Measurements from ENCODE around the gene ANKRD34A. TPM values are rescaled to one million over a fixed set of nuclear protein-coding genes. Genes with fewer than 3 reads are reported as not detected.

Gene ANKRD34A
- under 0.01 TPM for total RNA-seq

DNA sequence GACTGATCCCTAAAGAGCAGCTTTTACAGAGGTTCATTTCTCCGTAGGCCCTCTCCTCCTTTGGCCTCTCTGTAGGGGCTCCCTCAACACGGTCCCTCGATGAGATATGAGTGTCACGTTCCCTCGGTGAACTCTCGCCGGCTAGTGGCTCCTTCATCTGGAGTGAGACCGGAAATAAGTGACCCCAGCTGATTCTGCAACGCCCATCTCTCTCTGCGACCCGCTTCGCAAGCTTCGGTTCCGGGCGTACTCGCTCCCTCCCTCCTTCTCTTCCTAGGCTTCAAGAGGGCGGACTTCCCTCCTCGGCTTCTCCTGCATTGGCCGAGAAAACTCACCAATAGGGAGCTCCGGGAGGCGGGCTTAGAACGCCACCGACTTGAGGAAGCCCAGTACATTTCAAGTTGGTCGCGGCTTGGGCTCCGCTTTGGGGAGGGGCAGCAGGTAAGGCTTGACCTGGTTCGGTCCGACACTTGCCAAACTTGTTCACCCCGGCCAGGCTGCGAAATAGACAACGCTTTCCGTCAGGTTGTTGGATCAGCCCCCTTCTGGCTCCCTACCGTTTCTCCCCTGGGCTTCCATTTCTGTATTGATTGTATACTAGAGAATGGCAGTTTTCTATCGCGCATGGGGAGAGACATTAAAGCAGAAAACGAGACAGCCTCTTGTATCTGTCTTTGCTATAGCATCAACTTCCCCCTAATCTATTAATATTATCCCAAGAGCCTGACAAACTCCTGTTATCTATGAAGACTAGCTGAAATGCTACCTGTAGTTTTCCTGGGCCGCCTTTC lies at the start of gene ANKRD34A, which contains the start of gene POLR3GL:
Gene ANKRD34A (minus strand): TSS at position 248 of the 791 bp plus-strand sequence. CDS start 2,816 bp downstream, outside the sequence.
Gene POLR3GL (plus strand): TSS at position 363 of the 791 bp plus-strand sequence. CDS start 10,176 bp downstream, outside the sequence.
- Histone ChIP-seq H3K4me1 (ENCODE audit: control insufficient read depth in 3 of 3, insufficient read depth in 3 of 3, low read length in 3 of 3) (peaks cover 44 to 48% (median 45%) of the 10 kb centered on the region in 3 donors), H3K9ac (ENCODE audit: low read depth in 1 of 3, low read length in 3 of 3) (peak within 1 kb of the TSS; percentile 85 to 96 (median 94))

GRCh38 chr1:146013559-146013922 lies 49.2 kb upstream of the ANKRD34A start:
- Histone ChIP-seq H3K4me3 (ENCODE audit: low read length in 3 of 3) (no peak overlapping the region), H3K27ac (ENCODE audit: low read depth, low read length) (no peak overlapping the region), H3K4me1 (ENCODE audit: control insufficient read depth in 3 of 3, insufficient read depth in 3 of 3, low read length in 3 of 3) (peaks cover 8 to 22% (median 9%) of the 10 kb centered on the region in 3 donors), H3K27me3 (ENCODE audit: control insufficient read depth in 3 of 3, insufficient read depth in 3 of 3, low read length in 3 of 3) (no peaks in the 10 kb centered on the region), H3K9ac (ENCODE audit: low read depth in 1 of 3, low read length in 3 of 3) (peak overlapping the region in 1 of 3 donors; percentile 23), H3K36me3 (ENCODE audit: control insufficient read depth in 3 of 3, insufficient read depth in 3 of 3, low read length in 3 of 3) (peaks cover 4 to 14% (median 7%) of the 10 kb centered on the region in 3 donors), H3K9me3 (ENCODE audit: control insufficient read depth in 3 of 3, low read length in 3 of 3) (no peaks in the 10 kb centered on the region)

More for the DNA sequence above, at the start of gene ANKRD34A, which contains the start of gene POLR3GL:
- Histone ChIP-seq H3K27ac (ENCODE audit: low read depth, low read length) (peak within 1 kb of the TSS; percentile 71), H3K27me3 (ENCODE audit: control insufficient read depth in 3 of 3, insufficient read depth in 3 of 3, low read length in 3 of 3) (no peaks in the 10 kb centered on the region), H3K36me3 (ENCODE audit: control insufficient read depth in 3 of 3, insufficient read depth in 3 of 3, low read length in 3 of 3) (no peaks in the 10 kb centered on the region), H3K4me3 (ENCODE audit: low read length in 3 of 3) (peak within 1 kb of the TSS; percentile 79 to 95 (median 92)), H3K9me3 (ENCODE audit: control insufficient read depth in 3 of 3, low read length in 3 of 3) (no peaks in the 10 kb centered on the region)

DNA sequence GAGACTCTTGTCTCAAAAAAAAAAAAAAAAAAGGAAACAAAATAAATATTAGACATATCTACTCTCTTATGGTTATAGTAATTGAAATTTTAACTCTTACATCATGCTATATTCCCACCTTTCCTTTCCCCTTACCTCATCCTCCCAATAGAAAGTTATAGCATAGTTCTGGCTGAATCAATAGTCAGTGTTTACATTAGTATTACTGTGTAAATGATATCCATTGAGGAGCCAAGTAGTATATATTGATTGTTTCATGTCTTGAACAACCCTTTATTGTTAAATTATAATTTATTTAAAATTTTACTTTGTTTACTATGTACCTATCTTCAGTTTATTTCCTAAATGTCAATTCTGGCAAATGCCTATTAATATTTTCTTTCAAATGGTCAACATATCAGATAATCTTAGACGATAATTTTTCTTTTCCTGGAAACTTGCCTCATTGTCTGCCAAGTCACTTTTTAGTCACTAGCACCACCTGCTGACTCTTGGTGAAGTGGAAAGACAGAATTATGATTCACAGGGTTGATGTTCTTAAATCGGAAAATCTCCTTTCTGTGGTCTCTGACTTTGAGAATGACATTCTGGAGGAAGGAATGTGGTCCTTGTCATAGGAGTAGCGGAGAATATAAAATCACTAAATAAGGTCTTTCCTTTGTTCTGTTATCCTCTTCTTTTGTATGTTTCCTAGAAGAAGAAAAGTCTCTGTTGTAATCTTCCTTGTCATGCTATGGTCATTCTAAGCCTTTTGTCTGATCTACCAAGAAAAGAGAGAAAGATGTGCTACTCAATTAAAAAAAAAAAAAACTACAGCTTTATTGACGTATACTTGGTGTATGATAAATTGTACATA lies 48.6 kb upstream of the ANKRD34A start:
- peaks cover 1 to 8% (median 3%) of the 10 kb centered on the region in 3 donors for H3K36me3 ChIP-seq (ENCODE audit: control insufficient read depth in 3 of 3, insufficient read depth in 3 of 3, low read length in 3 of 3)
- no peak overlapping the region for H3K27ac ChIP-seq (ENCODE audit: low read depth, low read length)
- H3K4me3 ChIP-seq (ENCODE audit: low read length in 3 of 3), result no peak overlapping the region
- no peaks in the 10 kb centered on the region for H3K9me3 ChIP-seq (ENCODE audit: control insufficient read depth in 3 of 3, low read length in 3 of 3)
- H3K27me3 ChIP-seq (ENCODE audit: control insufficient read depth in 3 of 3, insufficient read depth in 3 of 3, low read length in 3 of 3), result no peaks in the 10 kb centered on the region
- peaks cover 3 to 16% (median 5%) of the 10 kb centered on the region in 3 donors for H3K4me1 ChIP-seq (ENCODE audit: control insufficient read depth in 3 of 3, insufficient read depth in 3 of 3, low read length in 3 of 3)
- no peak overlapping the region for H3K9ac ChIP-seq (ENCODE audit: low read depth in 1 of 3, low read length in 3 of 3)

- Histone ChIP-seq H3K4me1 (ENCODE audit: control insufficient read depth in 3 of 3, insufficient read depth in 3 of 3, low read length in 3 of 3) (peaks cover 7 to 10% (median 8%) of the 10 kb centered on the region in 3 donors), H3K27me3 (ENCODE audit: control insufficient read depth in 3 of 3, insufficient read depth in 3 of 3, low read length in 3 of 3) (no peaks in the 10 kb centered on the region), H3K27ac (ENCODE audit: low read depth, low read length) (no peak overlapping the region), H3K4me3 (ENCODE audit: low read length in 3 of 3) (no peak overlapping the region), H3K9me3 (ENCODE audit: control insufficient read depth in 3 of 3, low read length in 3 of 3) (no peaks in the 10 kb centered on the region), H3K9ac (ENCODE audit: low read depth in 1 of 3, low read length in 3 of 3) (no peak overlapping the region), H3K36me3 (ENCODE audit: control insufficient read depth in 3 of 3, insufficient read depth in 3 of 3, low read length in 3 of 3) (no peaks in the 10 kb centered on the region)
These were observed 45.9 kb upstream of the ANKRD34A start for GRCh38 chr1:146010126-146010738.

GRCh38 chr1:146007489-146008133 lies 43.2 kb upstream of the ANKRD34A start:
- no peak overlapping the region for H3K4me3 ChIP-seq (ENCODE audit: low read length in 3 of 3)
- H3K9ac ChIP-seq (ENCODE audit: low read depth in 1 of 3, low read length in 3 of 3), result peak overlapping the region in 1 of 3 donors; percentile 60
- no peaks in the 10 kb centered on the region for H3K27me3 ChIP-seq (ENCODE audit: control insufficient read depth in 3 of 3, insufficient read depth in 3 of 3, low read length in 3 of 3)
- peaks cover 4 to 10% (median 6%) of the 10 kb centered on the region in 3 donors for H3K4me1 ChIP-seq (ENCODE audit: control insufficient read depth in 3 of 3, insufficient read depth in 3 of 3, low read length in 3 of 3)
- peak overlapping the region; percentile 51 for H3K27ac ChIP-seq (ENCODE audit: low read depth, low read length)
- H3K9me3 ChIP-seq (ENCODE audit: control insufficient read depth in 3 of 3, low read length in 3 of 3), result no peaks in the 10 kb centered on the region
- no peaks in the 10 kb centered on the region for H3K36me3 ChIP-seq (ENCODE audit: control insufficient read depth in 3 of 3, insufficient read depth in 3 of 3, low read length in 3 of 3)

DNA sequence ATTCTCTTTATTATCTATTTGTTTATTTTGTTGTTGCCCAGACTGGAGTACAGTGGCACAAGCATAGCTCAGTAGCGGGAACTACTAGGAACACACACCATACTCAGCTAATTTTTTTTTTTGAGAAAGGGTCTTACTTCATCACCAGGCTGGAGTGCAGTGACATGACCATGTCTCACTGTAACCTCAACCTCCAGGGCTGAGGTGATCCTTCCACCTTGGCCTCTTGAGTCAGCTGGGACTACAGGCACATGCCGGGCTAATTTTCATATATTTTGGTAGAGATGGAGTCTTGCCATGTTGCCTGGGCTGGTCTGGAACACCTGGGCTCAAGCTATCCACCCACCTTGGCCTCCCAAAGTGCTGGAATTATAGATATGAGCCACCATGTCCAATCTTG lies 37.3 kb upstream of the ANKRD34A start:
- Histone ChIP-seq H3K9me3 (ENCODE audit: control insufficient read depth in 3 of 3, low read length in 3 of 3) (no peaks in the 10 kb centered on the region), H3K27ac (ENCODE audit: low read depth, low read length) (no peak overlapping the region), H3K4me1 (ENCODE audit: control insufficient read depth in 3 of 3, insufficient read depth in 3 of 3, low read length in 3 of 3) (peaks cover 20 to 32% (median 32%) of the 10 kb centered on the region in 3 donors), H3K36me3 (ENCODE audit: control insufficient read depth in 3 of 3, insufficient read depth in 3 of 3, low read length in 3 of 3) (no peaks in the 10 kb centered on the region), H3K27me3 (ENCODE audit: control insufficient read depth in 3 of 3, insufficient read depth in 3 of 3, low read length in 3 of 3) (no peaks in the 10 kb centered on the region), H3K9ac (ENCODE audit: low read depth in 1 of 3, low read length in 3 of 3) (no peak overlapping the region), H3K4me3 (ENCODE audit: low read length in 3 of 3) (no peak overlapping the region)

GRCh38 chr1:145999321-146000024 lies 35.1 kb upstream of the ANKRD34A start:
- peaks cover 20 to 34% (median 25%) of the 10 kb centered on the region in 3 donors for H3K4me1 ChIP-seq (ENCODE audit: control insufficient read depth in 3 of 3, insufficient read depth in 3 of 3, low read length in 3 of 3)
- peak overlapping the region; percentile 61 to 93 (median 93) for H3K4me3 ChIP-seq (ENCODE audit: low read length in 3 of 3)
- H3K36me3 ChIP-seq (ENCODE audit: control insufficient read depth in 3 of 3, insufficient read depth in 3 of 3, low read length in 3 of 3), result peaks cover 17 to 19% (median 18%) of the 10 kb centered on the region in 3 donors
- no peaks in the 10 kb centered on the region for H3K9me3 ChIP-seq (ENCODE audit: control insufficient read depth in 3 of 3, low read length in 3 of 3)
- peak overlapping the region; percentile 99 for H3K27ac ChIP-seq (ENCODE audit: low read depth, low read length)
- peak overlapping the region; percentile 66 to 74 (median 66) for H3K9ac ChIP-seq (ENCODE audit: low read depth in 1 of 3, low read length in 3 of 3)
- no peaks in the 10 kb centered on the region for H3K27me3 ChIP-seq (ENCODE audit: control insufficient read depth in 3 of 3, insufficient read depth in 3 of 3, low read length in 3 of 3)

DNA sequence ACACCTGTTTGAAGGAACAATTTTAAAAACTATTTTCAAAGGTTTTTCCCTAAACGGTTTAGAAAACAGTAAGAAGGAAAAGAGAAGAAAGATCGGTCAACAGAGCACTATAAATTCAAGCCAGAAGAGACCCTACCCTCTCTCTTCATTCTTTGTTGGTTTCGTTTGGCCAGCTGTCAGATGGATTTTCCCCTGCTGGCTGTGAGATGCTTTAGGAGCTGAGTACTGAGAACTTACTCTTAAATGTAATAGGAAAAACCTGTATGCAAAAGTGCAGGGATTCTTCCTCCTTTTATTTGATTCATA lies 33.3 kb upstream of the ANKRD34A start:
- peaks cover 32 to 49% (median 35%) of the 10 kb centered on the region in 3 donors for H3K4me1 ChIP-seq (ENCODE audit: control insufficient read depth in 3 of 3, insufficient read depth in 3 of 3, low read length in 3 of 3)
- peak overlapping the region; percentile 88 to 93 (median 93) for H3K4me3 ChIP-seq (ENCODE audit: low read length in 3 of 3)
- H3K27me3 ChIP-seq (ENCODE audit: control insufficient read depth in 3 of 3, insufficient read depth in 3 of 3, low read length in 3 of 3), result no peaks in the 10 kb centered on the region
- H3K9me3 ChIP-seq (ENCODE audit: control insufficient read depth in 3 of 3, low read length in 3 of 3), result no peaks in the 10 kb centered on the region
- H3K27ac ChIP-seq (ENCODE audit: low read depth, low read length), result peak overlapping the region; percentile 99
- H3K9ac ChIP-seq (ENCODE audit: low read depth in 1 of 3, low read length in 3 of 3), result peak overlapping the region; percentile 88 to 95 (median 94)
- H3K36me3 ChIP-seq (ENCODE audit: control insufficient read depth in 3 of 3, insufficient read depth in 3 of 3, low read length in 3 of 3), result peaks cover 34 to 37% (median 35%) of the 10 kb centered on the region in 3 donors
